ENCODE measurements around the gene MUC5AC. TPM values are rescaled to one million over a fixed set of nuclear protein-coding genes. Genes with fewer than 3 reads are reported as not detected.

The MUC5AC gene
- total and polyA plus RNA-seq, 4 donors, result not detected

GRCh38 chr11:1232883-1233321 is 75.1 kb downstream of the MUC5AC start:
- no peak for DNase-seq (ENCODE audit: low spot score)
- Histone ChIP-seq H3K4me3 (ENCODE audit: low read depth in 1 of 3, low read length in 3 of 3) (no peak overlapping the region), H3K9ac (ENCODE audit: low read depth in 1 of 2, low read length in 2 of 2) (no peak overlapping the region), H3K27me3 (ENCODE audit: control insufficient read depth in 4 of 4, insufficient read depth in 4 of 4, low read length in 3 of 4) (no peaks in the 10 kb centered on the region), H3K4me1 (ENCODE audit: control insufficient read depth in 4 of 4, insufficient read depth in 4 of 4, low read length in 3 of 4) (no peaks in the 10 kb centered on the region), H3K27ac (ENCODE audit: low read depth in 1 of 2, low read length in 2 of 2) (no peak overlapping the region), H3K9me3 (ENCODE audit: control insufficient read depth in 4 of 4, low read length in 3 of 4) (no peaks in the 10 kb centered on the region), H3K36me3 (ENCODE audit: control insufficient read depth in 4 of 4, insufficient read depth in 3 of 4, low read depth in 1 of 4, low read length in 3 of 4) (no peaks in the 10 kb centered on the region)
- TF ChIP-seq HNF4A (conservative IDR thresholded peaks at IDR 0.05) (no peak), ZBTB33 (IDR thresholded peaks at IDR 0.05) (no peak), REST (IDR thresholded peaks at IDR 0.05) (no peak), CTCF (IDR thresholded peaks at IDR 0.05; ENCODE audit: low read depth, low read length, missing input control) (no peak), EGR1 (IDR thresholded peaks at IDR 0.05; ENCODE audit: low read depth in 2 of 2) (no peak), TAF1 (conservative IDR thresholded peaks at IDR 0.05) (no peak), YY1 (IDR thresholded peaks at IDR 0.05) (no peak), FOXA1 (IDR thresholded peaks at IDR 0.05) (no peak), NR2F2 (IDR thresholded peaks at IDR 0.05) (no peak), ATF3 (IDR thresholded peaks at IDR 0.05) (no peak), HNF4G (IDR thresholded peaks at IDR 0.05) (no peak), JUND (IDR thresholded peaks at IDR 0.05) (no peak), MAX (IDR thresholded peaks at IDR 0.05) (no peak), RXRA (IDR thresholded peaks at IDR 0.05) (no peak), RAD21 (IDR thresholded peaks at IDR 0.05) (no peak), SP1 (IDR thresholded peaks at IDR 0.05) (no peak), FOXA2 (IDR thresholded peaks at IDR 0.05) (no peak), GABPA (IDR thresholded peaks at IDR 0.05 in 1 of 2, conservative IDR thresholded peaks at IDR 0.05 in 1 of 2) (no peak)
- 82% methylated on average over 30 of the region's 30 CpGs for WGBS
